Testis (tissue), 2 donors: ENCODE results near the gene C19orf67.

ENCODE experiments used
- CTCF ChIP-seq, 3 experiments: fragments of 450-650 bp in 2 of 3; fragments of 200-600 bp in 1 of 3; sonication (generic) in 1 of 3; IDR thresholded peaks; one replicate each; pipeline ENCODE4 v1.5.1; 2016 to 2019; ENCODE audit warnings: antibody characterized with exemption in 3 of 3, mild to moderate bottlenecking in 2 of 3, moderate library complexity in 1 of 3
- POLR2A ChIP-seq: fragments of 450-650 bp; IDR thresholded peaks from one replicate; pipeline ENCODE4 v1.6.1; 2017; ENCODE audit warnings: antibody characterized with exemption, mild to moderate bottlenecking, moderate library complexity

GRCh38 chr19:14039181-14039580 is 46.4 kb downstream of the C19orf67 start:
- no peak for TF ChIP-seq CTCF (IDR thresholded peaks at IDR 0.05)
- no peak for TF ChIP-seq POLR2A
